Vein endothelial cell (primary cell): ENCODE measurements around the gene OR4K15. TPM values are rescaled to one million over a fixed set of nuclear protein-coding genes. Genes with fewer than 3 reads are reported as not detected.

Experiments
- total RNA-seq: library from RNA; depleted of rRNA; stranded (reverse); fragments of >200 nt; gene quantifications from 2 replicates; pipeline ENCODE4 v1.2.3, GENCODE V29; 2012

Gene OR4K15, protein sequence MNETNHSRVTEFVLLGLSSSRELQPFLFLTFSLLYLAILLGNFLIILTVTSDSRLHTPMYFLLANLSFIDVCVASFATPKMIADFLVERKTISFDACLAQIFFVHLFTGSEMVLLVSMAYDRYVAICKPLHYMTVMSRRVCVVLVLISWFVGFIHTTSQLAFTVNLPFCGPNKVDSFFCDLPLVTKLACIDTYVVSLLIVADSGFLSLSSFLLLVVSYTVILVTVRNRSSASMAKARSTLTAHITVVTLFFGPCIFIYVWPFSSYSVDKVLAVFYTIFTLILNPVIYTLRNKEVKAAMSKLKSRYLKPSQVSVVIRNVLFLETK
- total RNA-seq: not detected in 2 replicates

DNA sequence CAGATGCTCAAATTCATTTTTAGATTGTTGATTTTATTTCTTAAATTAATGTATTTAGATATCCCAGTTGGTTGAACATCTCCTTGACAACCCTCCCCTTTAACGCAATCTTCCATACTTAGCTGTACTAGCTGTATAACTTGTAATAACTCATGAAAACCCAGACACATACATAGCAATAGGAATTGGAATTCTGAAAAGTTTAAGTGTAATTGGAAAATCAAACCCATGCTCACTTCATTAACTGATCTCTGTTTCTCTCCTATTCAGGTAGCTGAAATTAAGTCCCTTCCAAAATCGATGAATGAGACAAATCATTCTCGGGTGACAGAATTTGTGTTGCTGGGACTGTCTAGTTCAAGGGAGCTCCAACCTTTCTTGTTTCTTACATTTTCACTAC lies at the start of gene OR4K15:
Gene OR4K15, plus strand, starts transcription at position 301 of the 400 bp plus-strand sequence. Its CDS starts 0 bp downstream, at position 301.

DNA sequence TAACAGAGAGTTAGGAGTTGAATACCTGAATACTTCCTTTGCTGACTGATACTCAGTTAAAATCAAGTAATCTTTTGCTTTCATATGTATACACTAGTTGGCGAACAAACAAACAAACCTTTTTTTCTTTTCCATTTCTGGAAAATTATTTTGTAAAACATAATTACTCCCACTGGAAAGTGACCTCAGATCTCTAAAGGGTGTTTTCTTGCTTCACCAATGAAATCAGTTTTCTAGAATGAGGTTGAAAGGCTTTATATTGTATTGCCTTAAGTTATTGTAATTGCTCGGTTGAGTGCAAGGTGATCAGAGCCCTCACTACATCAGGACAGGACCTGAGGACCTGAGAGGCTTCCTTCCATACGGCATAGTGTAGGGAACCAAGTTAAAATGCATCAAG lies 44.8 kb upstream of the OR4K15 start, which contains the start of gene OR4K1:
Gene OR4K1, plus strand, starts transcription at position 301 of the 400 bp plus-strand sequence. CDS start 4,750 bp downstream, outside the sequence.

DNA sequence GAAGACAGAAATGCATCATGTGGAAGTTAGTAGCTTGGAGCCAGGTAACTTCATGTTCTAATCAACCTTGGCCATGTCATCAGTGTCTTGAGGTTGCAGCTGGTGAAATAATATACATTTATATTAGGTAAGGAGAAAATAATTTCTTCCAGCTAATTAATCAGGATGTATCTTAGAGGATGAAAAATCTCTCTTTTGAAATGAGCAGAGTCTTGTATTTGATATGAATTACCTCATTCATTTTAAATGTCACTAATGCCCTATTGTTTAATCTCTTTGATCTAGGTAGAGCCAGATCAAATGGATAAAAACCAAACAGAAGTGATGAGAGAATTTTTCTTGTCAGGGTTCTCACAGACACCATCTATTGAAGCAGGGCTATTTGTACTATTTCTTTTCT lies 26.5 kb downstream of the OR4K15 start, which contains the start of gene OR4Q2:
Gene OR4Q2, plus strand, starts transcription at position 301 of the 400 bp plus-strand sequence.

DNA sequence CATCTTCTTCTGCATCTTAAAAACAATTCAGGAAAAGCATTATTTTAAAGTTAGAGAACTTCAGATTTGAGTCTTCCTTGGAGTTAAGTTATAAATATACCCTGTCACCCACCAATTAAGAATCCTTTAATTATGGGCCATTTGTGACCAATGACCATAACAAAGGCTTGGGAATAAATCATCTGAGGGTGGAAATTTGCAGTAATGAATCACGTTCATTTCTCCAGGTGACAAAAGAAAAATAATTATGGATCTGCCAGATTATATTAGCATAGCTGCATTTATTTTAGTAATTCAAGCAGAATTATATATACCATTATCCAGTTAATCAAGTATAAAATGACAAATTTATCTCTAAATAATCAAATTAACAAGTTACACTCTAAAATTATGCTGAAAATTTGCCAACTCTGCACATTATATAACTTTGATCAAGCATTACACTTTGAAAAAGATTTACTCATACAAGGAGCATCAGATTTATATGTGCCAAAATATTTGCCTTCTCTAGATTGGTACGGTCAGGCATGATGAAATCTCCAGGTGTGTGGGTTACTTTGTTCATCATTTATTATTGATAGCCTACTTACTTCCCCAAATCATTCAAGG lies 44.0 kb downstream of the OR4K15 start, which contains the start of gene OR4K14:
Gene OR4K14, minus strand, starts transcription at position 51 of the 609 bp plus-strand sequence. CDS start 4,114 bp downstream, outside the sequence.

Other genes starting within 250 kb of the OR4K15 start
- gene OR4Q3, start 232.0 kb upstream of the OR4K15 start, total RNA-seq: not detected in 2 replicates
- gene OR4M1, start 202.1 kb upstream of the OR4K15 start, total RNA-seq: not detected in 2 replicates
- gene OR4N2, start 171.8 kb upstream of the OR4K15 start, total RNA-seq: not detected in 2 replicates
- not detected in 2 replicates for gene OR4K2, start 100.4 kb upstream of the OR4K15 start, total RNA-seq
- not detected in 2 replicates for gene OR4K5, start 55.0 kb upstream of the OR4K15 start, total RNA-seq
- gene OR4K1, start 44.7 kb upstream of the OR4K15 start, total RNA-seq: not detected in 2 replicates
- gene OR4Q2, start 26.6 kb downstream of the OR4K15 start, total RNA-seq: not detected in 2 replicates
- gene OR4K14, start 43.7 kb downstream of the OR4K15 start, total RNA-seq: not detected in 2 replicates
- gene OR4K13, start 60.4 kb downstream of the OR4K15 start, total RNA-seq: not detected in 2 replicates
- not detected in 2 replicates for gene OR4L1, start 84.5 kb downstream of the OR4K15 start, total RNA-seq
- gene OR4K17, start 135.1 kb downstream of the OR4K15 start, total RNA-seq: not detected in 2 replicates
- gene OR4N5, start 163.2 kb downstream of the OR4K15 start, total RNA-seq: not detected in 2 replicates
- gene OR11G2, start 215.3 kb downstream of the OR4K15 start, total RNA-seq: not detected in 2 replicates
- gene OR11H6, start 248.1 kb downstream of the OR4K15 start, total RNA-seq: not detected in 2 replicates